ENCODE data around the gene EFNA3.

Gene EFNA3

DNA sequence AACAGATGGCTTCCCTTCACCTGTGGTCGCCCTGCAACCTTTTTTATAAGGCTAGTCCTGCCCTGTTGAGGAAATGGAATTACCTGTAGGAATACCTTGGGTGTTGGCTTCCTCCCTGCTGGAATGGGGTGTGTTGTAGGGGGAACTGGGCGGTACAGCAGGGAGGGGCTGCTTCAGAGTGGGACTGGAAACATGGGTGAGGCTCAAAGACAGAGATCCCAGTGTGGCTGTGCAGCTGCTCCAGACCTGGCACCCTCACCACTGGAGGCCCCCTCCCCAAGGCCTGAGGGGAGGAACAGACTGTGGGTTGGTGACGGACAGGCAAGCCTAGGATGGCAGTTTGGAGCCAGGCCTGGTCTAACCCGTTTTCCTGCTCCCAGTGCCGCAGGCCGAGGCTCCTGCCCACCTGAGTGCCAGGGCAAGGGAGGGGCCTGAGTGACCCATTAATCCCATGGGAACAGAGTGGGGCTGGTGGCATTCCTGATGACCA lies 4.5 kb downstream of the EFNA3 start:
- no peak for DNase-seq (ENCODE audit: low read depth in 1 of 2, low spot score in 1 of 2)

DNA sequence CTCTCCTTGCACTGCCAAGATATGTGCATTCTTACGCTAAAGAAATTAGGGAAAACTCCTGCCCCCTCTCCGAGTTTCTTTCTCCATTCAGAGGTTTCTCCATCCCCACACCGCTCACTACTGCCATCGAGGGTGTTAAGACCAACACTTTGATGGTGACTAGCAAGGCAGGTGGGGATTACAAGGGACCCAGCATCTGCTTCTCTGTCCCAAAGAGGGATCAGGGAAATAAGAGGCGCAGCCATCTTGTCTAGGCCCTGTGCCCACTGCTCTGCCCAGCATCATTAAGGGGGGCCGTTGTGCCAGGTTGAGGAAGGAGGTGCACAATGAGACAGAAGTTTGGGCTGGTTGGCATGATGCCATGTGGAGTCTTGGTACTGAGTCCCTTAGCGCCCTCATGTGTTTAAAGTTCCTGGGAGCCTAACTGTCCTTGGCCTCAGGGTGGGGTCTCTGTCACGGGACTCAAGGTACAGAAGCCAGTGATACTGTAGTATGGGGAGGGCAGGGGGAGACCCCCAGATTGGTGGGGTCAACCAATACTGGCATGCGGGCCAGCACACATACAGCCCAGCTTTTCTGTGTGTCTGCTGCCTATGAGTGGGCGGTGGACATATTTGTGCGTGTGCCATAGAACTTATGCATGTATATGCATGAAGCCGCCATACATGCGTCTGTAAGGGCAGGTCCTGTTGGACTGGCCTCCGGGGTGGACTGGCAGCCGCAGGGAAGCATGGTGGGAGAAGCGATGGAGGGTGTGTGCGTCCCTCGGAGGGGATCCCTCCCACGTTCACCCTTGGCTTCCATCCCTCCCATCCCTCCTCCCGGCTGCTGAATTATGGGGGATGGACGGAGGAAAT lies 5.5 kb downstream of the EFNA3 start:
- DNase-seq (ENCODE audit: low read depth in 1 of 2, low spot score in 1 of 2): no peak

DNA sequence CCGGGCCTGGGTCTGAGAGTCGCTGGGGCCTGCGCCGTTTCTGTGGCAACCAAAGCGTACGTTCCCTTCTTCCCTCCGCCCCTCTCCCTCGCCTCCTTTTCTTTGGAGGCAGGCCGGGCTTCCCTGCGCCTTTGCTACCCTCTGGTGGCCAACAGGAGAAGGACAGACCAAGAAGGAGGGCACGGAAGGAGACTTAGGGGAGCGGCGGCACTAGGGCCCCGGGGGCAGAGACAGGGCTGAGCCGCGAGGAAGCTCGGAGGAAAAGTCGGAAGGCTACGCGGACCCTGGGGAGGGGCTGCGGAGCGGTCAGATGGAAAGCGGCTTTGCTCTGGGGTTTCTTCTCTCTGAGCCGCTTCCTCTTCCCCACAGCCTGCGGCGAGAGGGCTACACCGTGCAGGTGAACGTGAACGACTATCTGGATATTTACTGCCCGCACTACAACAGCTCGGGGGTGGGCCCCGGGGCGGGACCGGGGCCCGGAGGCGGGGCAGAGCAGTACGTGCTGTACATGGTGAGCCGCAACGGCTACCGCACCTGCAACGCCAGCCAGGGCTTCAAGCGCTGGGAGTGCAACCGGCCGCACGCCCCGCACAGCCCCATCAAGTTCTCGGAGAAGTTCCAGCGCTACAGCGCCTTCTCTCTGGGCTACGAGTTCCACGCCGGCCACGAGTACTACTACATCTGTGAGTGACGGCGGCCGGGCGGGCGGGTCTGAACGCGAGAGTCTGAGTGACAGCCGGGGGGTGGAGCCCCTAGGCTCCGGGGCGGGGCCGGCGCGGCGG lies 6.3 kb downstream of the EFNA3 start:
- peak; percentile 82 to 87 for DNase-seq (ENCODE audit: low read depth in 1 of 2, low spot score in 1 of 2)

DNA sequence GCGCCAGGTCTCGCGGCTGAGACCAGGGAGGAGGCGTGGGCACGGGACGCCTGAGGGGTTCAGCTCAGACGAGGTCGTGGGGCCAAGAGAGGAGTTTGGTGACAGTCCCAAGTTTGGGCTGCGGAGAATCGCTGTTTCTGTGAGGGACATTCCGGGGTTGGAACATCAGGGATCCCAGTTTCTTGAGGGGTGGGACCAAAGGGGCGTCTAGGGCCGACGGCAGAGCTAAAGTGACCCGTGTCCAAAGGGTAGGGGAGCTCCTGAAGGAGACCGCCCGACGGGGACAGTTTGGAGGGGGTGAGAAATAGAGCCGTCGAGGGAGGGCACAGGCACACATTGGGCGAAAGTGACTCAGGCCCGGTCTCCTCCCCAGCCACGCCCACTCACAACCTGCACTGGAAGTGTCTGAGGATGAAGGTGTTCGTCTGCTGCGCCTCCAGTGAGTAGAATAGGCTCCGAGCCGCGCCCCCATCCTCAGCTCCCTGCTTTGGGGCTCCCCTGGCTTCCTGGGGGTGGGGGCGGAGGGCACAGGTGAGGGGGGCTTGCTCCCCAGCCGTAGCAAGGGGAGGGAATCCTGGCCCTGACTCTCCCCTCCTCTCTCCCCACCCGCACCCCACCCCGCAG lies 7.0 kb downstream of the EFNA3 start:
- peak; percentile 53 to 62 for DNase-seq (ENCODE audit: low read depth in 1 of 2, low spot score in 1 of 2)

DNA sequence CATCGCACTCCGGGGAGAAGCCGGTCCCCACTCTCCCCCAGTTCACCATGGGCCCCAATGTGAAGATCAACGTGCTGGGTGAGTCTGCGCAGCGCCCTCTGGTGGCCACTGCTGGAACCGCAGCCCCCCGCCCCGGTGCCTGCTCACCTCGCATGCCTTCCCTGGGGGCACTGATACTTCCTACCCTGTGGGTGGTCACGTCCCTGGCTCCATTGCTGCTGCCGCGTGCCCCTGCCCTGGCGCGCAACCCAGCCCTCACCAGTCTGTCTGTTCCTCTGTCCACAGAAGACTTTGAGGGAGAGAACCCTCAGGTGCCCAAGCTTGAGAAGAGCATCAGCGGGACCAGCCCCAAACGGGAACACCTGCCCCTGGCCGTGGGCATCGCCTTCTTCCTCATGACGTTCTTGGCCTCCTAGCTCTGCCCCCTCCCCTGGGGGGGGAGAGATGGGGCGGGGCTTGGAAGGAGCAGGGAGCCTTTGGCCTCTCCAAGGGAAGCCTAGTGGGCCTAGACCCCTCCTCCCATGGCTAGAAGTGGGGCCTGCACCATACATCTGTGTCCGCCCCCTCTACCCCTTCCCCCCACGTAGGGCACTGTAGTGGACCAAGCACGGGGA lies 7.6 kb downstream of the EFNA3 start:
- DNase-seq (ENCODE audit: low read depth in 1 of 2, low spot score in 1 of 2): peak; percentile 71 to 75

DNA sequence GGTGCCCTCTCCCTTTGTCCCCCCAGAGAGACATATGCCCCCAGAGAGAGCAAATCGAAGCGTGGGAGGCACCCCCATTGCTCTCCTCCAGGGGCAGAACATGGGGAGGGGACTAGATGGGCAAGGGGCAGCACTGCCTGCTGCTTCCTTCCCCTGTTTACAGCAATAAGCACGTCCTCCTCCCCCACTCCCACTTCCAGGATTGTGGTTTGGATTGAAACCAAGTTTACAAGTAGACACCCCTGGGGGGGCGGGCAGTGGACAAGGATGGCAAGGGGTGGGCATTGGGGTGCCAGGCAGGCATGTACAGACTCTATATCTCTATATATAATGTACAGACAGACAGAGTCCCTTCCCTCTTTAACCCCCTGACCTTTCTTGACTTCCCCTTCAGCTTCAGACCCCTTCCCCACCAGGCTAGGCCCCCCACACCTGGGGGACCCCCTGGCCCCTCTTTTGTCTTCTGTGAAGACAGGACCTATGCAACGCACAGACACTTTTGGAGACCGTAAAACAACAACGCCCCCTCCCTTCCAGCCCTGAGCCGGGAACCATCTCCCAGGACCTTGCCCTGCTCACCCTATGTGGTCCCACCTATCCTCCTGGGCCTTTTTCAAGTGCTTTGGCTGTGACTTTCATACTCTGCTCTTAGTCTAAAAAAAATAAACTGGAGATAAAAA lies 8.4 kb downstream of the EFNA3 start:
- no peak for DNase-seq (ENCODE audit: low read depth in 1 of 2, low spot score in 1 of 2)

DNA sequence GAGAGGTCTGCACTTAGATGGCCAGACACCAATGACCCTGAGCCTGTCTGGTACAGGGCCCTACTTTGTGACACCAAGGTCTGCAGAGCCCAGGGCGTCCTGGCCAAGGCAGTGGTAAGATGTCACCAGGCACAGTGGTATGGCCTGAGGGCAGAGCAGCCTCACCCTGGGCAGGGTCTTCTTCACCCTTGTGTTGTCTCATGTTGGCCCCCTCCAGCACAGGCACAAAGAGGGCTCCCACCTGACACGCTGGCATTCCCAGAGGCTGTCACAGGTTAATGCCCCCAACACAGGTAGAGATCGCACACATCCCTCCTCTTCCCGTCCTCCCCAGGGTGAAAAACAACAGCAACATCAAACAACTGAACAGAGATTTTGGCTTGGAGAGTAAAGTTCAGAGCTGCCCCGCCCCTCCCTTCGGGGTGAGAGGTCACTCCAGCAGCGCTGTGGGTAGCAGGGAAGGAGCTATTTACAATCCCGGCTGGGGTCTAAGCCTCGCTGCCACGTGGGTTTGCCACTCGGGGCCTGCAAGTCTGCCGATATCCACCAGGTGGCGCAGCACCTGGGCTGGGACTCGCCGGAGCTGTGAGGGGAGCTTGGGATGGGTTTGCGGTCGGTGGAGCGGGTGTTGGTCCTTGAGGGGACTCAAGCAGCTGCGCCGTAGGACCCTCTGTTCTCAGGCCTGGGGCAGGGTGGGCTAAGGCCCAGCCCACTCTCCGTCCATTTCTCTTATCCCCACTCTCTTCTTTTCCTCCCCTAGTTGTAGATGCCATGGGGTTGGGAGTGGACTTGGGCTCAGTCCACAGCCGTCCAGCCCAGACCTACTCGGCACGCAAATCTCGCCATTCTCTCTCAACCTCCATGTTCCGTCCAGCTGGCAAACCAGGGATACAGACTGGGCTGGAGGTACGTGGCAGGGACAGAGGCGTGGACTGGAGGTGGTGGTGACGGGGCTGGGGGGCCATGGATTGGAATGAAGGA lies 12.7 kb downstream of the EFNA3 start:
- peak; percentile 67 to 73 for DNase-seq (ENCODE audit: low read depth in 1 of 2, low spot score in 1 of 2)

DNA sequence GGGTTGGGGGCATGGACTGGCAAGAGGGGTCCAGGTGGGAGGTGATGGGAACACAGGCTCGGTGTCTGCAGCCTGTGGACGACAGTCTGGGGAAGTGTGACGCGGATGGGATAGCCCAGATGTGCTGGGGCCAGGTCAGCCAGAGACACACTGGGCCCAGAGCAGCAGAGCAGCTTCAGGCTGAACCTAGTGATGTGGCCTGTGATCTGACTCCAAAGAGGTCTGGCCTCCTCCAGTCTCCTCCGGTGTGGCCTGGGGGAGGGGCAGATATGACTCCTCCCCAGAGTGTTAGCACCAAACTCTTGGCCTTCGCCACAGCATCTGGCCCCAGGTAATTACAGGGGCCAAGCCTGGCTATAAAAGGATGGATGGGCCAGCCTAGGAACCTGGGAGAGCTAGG lies 13.5 kb downstream of the EFNA3 start:
- DNase-seq (ENCODE audit: low read depth in 1 of 2, low spot score in 1 of 2): no peak

DNA sequence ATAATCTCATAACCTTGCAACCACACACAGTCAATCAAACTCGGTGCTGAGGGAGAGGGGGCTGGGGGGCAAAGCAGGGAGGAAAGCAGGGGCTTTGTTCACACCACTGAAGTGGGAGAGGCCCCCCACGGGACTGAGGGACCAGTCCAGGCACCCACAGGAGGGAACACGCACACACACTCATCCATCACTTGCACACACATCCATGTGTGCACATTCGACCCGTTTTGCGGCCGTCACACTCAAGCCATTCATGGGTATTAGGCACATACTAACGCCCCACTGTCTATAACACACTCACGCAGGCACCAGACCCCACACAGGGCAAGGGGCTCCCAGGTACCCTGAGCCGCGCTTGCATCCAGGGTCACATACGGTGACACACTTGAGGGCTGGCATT lies 14.0 kb downstream of the EFNA3 start:
- no peak for DNase-seq (ENCODE audit: low read depth in 1 of 2, low spot score in 1 of 2)

DNA sequence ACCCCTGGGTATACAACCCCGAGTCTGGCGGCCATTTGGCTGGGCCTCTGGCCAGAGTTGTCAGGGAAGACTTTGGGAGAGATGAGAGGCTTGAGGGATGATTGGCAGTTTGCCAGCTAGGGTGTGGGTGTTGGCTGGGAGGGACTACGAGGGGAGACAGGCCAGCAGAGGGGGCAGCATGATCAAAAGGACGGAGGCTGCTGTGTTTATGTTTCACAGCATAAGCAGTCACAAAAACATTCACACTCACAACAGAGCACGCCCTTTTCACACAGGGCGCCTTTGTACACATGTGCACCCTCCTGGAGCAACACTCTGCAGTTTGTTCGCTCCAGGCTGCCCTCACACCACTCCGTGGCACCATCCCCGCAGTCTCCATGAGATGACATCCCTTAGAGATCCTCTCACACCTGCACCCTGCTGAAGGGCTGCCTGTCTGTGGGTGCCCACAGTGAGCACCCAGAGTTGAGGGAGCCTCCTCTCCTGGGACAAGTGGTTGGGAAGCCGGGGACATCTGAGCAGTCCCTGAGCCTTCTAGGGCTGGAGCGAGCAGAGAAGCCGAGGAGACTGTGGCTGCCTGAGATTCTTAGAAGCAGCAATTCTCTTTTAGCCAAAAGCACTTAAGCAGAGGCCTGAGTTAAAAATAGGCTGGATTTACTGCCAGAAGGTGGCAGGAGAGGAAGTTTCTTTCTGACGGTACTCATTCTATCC lies 15.4 kb downstream of the EFNA3 start:
- DNase-seq (ENCODE audit: low read depth in 1 of 2, low spot score in 1 of 2): no peak

DNA sequence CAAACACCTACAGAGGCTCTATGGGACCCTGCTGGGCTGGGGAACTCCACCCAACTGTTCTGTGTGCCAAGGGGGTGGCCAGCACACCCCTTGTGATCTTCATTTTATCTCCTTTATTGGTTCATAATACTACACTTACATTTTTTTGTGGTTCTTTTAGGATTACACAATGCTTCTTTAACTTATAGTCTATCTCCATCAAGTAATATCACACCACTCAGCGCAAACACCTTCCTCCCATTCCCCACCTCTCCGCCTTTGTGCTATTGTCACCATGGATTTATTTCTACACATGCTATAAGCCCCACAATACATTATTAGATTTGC lies 15.9 kb downstream of the EFNA3 start:
- DNase-seq (ENCODE audit: low read depth in 1 of 2, low spot score in 1 of 2): no peak

DNA sequence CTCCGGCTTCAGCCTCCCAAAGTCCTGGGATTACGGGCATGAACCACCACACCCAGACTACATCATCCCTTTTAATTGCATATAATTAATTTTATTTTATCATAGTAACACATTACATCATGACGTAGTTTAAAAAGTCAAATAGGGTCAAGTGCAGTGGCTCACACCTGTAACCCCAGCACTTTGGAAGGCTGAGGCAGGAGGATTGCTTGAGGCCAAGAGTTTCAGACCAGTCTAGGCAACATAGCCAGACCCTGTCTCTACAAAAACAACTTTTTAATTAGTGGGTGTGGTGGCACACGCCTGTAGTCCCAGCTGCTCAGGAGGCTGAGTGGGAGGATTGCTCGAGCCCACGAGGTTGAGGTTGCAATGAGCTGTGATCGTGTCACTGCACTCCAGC lies 20.7 kb downstream of the EFNA3 start:
- DNase-seq (ENCODE audit: low read depth in 1 of 2, low spot score in 1 of 2): no peak

DNA sequence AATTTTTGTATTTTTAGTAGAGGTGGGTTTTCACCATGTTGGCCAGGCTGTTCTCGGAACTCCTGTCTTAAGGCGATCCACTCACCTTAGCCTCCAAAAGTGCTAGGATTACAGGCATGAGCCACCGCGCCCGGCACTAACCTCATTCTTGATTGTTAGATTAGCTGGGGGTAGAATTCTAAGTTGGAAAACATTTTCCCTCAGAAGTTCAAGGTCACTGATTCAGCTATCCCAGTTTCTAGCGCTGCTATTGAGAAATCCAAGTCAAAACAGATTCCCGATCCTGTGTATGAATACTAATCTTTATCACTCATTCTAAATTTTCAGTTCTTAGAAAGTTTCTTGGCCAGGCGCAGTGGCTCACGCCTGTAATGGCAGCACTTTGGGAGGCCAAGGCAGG lies 24.7 kb downstream of the EFNA3 start:
- DNase-seq (ENCODE audit: low read depth in 1 of 2, low spot score in 1 of 2): no peak

DNA sequence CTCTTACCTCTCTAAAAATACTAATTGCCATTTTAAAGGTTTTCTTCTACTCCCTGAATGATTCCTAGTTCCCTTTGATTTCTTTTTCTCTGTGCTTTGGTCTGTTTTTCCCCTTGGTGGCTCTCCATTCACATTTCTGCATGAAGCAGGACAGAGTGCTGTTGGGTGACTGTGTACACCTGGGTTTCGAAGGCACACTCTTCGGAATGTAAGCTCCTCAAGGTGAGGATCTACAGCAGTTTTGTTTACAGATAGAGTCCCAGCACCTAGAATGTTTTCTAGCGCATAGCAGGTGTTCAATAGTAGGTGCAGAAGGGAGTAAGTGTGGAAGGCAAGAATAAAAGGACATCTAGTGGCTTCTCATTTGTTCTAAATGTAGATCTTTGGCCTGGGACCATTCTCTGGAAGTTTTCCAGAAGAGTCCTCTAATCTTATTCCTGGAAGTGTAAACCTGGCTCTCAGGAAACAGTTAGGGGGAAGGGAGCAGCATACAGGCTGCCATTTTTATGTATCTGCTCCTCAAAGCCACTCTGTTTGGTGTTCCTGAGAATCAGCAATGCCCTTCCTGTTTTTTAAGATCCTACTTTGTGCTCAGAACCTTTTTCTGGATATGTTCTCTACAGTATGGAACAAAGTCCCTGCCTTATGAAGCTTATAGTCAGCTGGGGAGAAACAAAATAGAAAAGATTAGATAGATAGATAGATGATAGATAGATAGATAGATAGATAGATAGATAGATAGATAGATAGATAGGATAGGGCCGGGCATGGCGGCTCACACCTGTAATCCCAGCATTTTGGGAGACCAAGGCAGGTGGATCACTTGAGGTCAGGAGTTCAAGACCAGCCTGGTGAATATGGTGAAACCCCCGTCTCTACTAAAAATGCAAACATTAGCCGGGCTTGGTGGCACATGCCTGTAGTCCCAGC lies 26.2 kb downstream of the EFNA3 start:
- no peak for DNase-seq (ENCODE audit: low read depth in 1 of 2, low spot score in 1 of 2)

DNA sequence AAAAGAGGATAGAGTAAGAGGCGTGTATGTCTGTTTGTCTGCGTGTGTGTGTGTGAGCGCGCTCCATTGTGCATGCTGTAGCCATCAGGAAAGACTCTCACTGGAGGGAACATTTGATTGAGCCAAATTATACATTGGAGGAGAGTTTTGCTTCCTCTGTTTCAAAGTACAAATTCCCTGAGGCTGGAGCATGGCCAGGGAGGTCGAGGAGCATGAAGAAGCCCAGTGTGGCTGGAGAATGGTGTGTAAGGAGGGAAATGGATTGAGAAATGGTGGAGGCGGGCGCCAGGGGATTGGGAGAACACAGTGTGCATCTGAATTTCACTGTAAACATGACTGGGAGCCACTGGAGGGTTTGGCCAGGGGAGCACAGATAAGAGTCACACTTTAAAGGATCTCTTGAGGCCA lies 27.0 kb downstream of the EFNA3 start:
- no peak for DNase-seq (ENCODE audit: low read depth in 1 of 2, low spot score in 1 of 2)

DNA sequence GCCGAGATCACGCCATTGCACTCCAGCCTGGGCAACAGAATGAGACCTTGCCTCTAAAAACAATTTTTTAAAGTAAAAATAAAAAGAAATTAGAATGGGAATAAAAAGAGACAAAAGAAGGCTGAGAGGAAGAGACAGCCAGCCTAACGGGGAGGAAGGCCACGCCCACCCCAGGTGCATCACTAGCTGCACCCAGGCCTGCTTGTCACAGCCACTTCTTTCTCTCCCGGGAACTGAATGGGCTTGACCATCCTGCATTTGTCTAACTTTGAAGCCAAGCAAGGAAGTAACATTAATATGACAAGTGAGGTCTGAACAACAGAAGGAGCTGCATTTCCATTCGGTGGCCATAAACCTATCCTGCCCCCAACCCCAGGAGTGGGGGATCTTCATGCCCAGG lies 28.2 kb downstream of the EFNA3 start:
- DNase-seq (ENCODE audit: low read depth in 1 of 2, low spot score in 1 of 2): no peak

DNA sequence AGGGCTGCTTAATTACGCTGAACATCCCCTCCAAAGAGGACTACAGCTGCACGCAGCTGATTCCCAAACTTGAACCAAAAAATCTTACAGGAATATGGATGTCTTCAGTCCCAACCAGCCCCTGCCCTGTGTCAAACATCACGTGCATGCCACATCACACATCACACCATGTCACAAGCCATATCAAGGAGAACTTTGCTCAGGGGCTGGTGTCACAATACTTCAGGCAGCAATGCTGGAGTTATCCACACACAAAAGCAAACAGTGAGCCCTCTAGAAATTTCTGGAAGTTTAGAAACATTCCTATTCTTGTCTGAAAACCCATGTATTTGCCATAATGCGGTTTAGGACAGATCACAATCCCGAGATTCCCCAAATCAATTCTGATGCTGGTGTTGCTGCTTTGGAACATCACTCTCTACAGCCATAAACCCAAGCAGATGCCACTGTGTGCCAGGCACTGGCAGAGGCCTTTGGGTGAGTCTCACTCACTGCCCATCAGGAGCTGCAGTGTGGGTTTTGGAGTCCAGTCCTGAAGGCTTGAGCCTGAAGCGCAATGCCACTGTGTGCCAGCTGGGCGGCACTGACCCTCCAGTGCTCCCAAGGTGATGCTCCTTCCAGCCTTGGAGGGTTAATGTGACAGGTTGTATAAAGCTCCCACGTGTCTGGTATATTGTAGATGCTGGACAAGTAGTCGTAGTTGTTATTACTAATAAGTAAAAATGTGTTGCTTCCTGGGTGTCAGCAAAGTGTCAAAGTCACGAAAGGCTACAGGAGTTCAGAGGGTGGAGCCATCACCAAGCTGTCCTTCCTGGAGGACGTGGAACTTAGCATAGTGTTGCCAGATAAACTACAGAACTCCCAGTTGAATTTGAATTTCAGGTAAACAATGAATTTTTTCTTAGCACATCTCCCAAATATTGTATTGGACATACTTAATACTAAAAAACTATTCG lies 28.9 kb downstream of the EFNA3 start:
- DNase-seq (ENCODE audit: low read depth in 1 of 2, low spot score in 1 of 2): no peak

Data from activated T-helper 1 cell treated with anti-CD3 and anti-CD28 coated beads, Interleukin-2, amount 50 U/mL, for 16 hours (primary cell).